CD4-positive, alpha-beta T cell treated with Interleukin-2 at 100 ng/mL for 4 hours (primary cell): ENCODE results near the gene RAP2A.

Experiments used
- DNase-seq: peaks from one replicate; pipeline ENCODE4 v3.0.0-alpha.2; 2020; ENCODE audit warnings: low spot score

RAP2A gene

GRCh38 chr13:97495678-97496077 is 61.7 kb downstream of the RAP2A start:
- DNase-seq = no peak

DNA sequence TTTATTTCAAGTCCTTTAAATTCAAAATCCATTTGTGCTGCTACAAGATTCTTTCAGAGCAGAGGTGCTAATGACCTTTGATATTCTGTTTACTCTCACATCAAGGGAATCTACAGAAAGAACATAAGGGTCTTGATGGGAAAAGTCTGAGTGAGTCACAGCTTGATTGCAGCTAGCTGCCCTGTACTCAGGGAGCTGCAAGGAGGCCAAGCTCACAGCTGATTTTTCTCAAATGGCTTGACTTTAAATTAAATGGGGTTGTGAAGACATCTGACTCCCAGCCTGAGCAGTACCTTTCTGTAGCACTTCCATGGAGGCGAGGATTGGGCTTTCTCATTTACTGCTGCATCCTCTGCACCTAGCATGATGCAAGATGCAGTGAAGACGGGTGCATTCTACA is 62.5 kb downstream of the RAP2A start:
- no peak for DNase-seq

- DNase-seq = no peak
Observed at GRCh38 chr13:97497400-97497799, 63.4 kb downstream of the RAP2A start.

DNA sequence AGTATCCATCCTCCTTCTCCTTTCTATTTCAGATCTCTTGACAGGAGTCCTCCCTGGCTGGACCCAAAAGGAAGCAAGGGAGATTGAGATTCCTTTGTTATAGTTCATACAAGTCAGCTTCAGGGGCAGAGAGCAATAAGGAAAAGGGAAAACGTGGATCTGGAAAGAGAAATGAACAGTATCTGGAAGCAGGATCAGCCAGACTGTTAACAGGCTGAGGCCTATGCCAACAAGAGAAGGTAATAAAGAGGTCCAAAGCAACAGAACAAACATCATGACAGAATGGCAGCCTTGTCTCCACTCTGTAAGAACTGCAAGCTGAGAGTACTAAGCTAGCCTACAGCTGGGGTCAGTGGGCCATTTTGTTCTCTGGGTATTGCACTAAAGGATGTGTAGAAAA is 64.5 kb downstream of the RAP2A start:
- no peak for DNase-seq

- DNase-seq = no peak
Observed at GRCh38 chr13:97499181-97499580, 65.2 kb downstream of the RAP2A start.

- no peak for DNase-seq
Observed at GRCh38 chr13:97502181-97502580, 68.2 kb downstream of the RAP2A start.

GRCh38 chr13:97502706-97503105 is 68.7 kb downstream of the RAP2A start:
- no peak for DNase-seq

GRCh38 chr13:97505017-97505416 is 71.0 kb downstream of the RAP2A start:
- no peak for DNase-seq

- no peak for DNase-seq
Observed at GRCh38 chr13:97506511-97506910, 72.5 kb downstream of the RAP2A start.

DNA sequence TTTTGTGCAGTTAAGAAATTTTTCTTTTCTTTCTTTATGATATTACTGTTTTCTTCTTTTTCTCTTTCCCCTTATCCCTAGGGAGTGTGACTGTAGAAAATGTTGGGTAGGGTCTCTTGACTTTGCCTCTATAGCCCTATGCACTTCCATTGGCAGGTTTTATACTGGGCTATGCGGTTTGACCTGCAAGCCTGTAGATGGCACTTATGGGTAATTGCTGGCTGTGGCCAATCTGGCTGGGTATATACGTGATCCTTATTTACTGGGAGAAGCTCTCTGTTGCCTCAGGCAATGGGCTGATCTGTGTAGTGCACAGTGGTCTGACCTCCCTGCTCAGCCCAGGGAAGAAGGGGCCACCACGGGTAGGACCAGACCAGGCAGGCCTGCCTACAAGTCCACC is 78.8 kb downstream of the RAP2A start:
- no peak for DNase-seq

GRCh38 chr13:97515643-97516042 is 81.7 kb downstream of the RAP2A start:
- no peak for DNase-seq

DNA sequence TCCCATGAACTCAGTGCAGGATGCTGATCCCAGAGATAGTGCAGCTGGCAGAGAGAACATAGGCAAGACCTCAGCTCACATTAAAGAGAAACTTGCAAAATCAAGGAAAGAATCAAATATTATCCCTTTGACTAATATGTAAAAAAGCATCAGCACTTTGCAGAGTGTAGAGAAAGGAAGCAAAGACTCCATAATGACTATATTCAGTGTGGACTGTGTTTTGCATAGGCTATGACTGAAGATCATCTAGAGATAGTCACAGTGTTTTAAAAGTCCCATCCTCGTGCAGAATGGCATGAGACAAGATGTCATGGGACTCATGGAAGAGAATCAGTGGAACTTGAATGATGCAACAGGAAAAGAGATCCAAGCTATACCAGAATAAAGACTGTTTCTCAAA is 84.0 kb downstream of the RAP2A start:
- no peak for DNase-seq
